Epidermal melanocyte (primary cell): ENCODE measurements around the gene HRK.
A peak's percentile ranks its signal among the peaks of the same experiment; 100 is the strongest.
"Not testable (repeated sequence)": the region's sequence is repeated elsewhere in the genome, so short reads cannot be mapped to it uniquely, and the experiment has no call there.

Experiments
- DNase-seq: peaks from one replicate; pipeline ENCODE4 v3.0.0; 2011; ENCODE audit warnings: low spot score; ENCODE audit not compliant: insufficient read length

The HRK gene

DNA sequence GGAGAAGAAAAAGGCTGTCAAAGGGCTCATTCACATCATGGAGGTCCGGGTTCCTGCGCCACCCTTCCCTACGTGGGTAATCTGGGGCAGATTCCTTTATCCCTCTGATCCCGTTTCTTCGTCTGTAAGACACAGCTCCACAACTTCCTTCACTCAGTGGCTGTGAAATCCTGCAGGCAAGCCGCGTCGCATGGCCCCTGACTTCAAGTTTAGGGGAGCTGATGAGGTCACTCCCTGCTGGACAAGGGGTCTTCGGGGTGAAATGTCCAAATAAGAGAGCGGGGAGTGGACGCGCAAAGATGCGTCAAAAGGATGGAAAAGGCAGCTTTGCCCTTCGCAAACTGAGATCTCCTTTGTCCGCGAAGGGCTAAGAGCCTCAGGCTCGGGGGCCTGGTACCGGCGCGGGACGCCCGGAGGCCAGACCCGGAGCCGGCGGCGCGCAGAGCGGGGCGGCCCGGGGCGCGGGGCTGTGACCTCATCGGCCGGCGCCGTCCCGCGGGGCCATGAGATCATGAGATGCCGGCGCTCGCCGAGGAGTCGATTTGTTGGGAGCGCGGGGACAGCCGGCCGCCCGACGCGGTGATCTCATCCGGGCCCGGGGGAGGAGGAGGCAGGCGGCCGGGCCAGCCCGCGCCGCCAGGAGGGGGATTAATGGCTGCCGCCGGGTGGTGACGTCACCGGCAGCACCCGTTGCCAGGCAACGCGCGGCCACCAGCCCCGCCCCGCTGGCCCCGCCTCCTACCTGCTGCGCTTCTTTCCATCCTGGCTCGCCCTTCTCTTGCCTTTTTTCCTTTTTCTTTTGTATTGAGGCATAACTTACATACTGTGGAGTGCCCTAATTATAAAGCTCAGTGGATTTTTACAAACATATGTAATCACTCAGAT is 62.1 kb downstream of the HRK start:
- peak; percentile 86 for DNase-seq

DNA sequence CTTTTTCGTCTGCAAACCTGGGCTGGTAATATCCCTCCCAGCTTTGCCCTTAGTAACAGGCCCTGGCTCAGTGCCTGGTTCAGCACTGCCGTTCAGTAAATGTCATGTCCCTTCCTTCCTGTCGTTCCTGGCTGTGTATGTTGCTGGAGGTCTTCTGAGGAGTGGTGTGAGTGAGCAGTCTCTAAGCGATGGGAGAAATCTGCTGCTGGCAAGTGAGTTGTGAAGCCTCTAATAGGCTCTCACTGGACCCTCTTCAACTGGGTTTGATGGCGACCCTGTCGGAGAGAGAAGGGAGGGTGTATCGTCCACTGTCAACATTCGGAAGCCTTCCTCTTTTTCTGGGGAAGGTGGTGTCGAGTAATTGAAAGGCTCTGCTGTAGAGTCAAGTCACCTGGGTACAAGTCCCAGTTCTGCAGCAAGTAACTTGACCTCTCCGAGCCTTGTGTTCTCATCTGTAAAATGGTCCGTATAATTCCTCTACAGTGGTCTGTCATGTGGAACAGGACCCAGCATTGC is 62.8 kb downstream of the HRK start:
- no peak for DNase-seq

DNA sequence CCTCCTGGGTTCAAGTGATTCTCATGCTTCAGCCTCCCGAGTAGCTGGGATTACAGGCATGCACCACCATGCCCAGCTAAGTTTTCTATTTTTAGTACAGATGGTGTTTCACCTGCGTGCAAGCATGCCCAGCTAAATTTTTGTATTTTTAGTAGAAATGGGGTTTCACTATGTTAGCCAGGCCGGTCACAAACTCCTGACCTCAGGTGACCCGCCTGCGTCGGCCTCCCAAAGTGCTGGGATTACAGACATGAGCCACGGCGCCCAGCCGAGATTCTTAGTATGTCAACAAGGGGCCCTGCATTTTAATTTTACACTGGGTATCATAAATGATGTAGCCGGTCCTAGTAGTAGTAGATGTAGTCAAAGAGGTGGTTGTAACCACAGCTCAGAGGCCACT is 66.5 kb downstream of the HRK start:
- not testable (repeated sequence) for DNase-seq

DNA sequence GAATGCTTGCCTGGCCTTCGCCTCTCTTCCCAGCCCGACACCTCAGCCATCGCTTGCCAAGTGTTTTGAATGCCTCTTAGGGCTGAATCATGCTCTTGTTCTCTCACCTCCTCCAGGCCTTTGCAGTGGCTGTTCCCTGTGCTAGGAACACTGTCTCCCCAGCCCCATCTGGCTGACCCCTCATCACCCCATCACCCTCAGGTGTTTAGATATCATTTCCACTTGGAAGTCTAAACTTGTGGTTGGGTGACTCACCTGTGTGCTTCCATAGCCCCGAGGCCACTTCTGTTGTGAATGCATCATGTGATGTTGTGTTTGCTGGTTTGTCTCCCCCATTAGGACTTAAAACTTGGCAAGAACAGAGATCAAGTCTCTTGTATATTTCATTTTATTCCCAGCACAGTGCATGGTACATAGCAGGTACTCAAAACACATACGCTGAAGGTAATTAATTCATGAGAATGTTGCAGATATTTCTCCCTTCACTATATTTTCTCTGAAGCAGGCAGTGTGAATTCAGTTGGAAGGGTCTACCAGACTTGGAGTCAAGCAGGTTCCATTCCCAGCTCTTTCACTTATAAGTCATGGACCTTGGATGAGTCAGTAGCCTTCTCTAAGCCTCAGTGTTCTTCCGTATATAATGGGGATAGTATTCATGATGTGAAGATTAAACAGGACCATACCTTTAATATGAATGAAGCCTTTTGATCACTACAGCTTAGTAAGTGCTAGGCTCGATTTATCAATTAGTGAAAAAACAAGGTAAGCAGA is 67.8 kb downstream of the HRK start:
- no peak for DNase-seq

DNA sequence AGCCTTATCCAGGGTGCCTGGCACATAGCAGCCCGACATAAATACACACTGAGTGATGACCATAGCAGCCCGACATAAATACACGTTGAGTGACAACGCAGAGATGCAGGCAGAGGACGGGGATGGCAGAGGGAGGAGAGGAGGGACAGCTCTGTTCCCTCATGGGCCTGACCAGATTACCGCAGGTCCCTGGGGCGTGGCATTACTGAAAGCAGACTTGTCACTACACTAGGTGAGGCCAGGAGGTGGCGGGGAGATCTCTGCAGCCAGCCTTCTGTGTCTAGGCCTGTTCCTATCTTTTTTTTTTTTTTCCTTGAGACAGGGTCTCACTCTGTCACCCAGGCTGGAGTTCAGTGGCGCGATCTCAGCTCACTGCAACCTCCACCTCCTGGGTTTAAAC is 69.0 kb downstream of the HRK start:
- DNase-seq = no peak

DNA sequence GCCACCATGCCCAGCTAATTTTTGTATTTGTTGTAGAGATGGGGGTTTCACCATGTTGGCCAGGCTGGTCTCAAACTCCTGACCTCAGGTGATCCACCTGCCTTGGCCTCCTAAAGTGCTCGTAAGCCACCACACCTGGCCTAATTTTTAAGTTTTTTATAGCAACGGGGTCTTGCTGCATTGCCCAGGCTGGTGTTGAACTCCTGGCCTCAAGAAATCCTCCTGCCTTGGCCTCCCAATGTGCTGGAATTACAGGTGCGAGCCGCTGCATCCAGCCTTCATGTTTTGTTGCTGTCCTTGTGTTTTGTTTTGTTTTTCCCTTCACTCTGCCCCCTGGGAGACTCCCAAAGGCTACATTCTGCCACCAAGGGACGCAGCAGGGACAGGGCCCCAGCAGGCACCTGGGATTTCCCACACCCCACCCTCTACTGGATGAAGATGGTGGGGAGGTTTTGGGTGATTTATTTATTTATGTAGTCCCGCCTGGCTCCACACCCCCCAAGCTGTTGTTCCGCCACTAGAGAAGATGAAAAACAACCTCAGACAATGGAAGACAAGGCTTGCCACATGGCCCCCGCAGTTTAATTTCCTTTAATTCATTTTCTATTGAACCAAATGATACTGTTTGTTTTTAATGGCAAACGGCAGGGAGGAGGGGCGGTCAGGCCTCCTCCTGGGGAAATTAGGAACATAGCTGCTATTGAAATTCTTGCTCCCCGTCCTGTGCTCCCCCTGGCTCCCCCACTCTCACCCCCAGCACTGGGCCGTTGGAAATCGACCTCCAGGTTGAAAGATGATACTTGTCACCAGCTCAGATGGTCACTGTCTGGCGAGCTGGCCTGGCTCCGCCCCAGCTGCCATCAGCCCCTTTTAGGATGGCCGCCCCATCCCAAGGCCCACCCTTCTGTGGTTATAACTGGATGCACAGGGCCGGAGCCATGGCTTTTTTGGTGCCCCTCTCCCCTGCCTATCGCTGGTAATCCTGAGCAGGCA is 72.8 kb downstream of the HRK start:
- DNase-seq = no peak

DNA sequence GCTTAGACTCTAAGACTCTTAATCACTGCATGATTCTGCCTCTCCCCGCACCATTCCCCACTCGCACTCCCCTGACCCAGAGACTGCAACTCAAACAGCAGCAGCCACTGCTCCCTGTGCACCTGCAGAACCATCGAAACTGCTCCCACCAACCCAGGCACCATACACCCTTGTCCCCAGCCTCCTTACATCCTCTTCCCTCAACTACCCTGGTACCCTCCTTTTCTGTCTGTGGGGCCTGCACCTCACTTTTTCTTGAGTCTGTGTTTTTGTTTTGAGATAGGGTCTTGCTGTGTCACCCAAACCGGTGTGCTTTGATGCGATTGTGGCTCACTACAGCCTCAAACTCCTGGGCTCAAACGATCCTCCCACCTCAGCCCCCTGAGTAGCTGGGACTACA is 73.7 kb downstream of the HRK start:
- DNase-seq = no peak

DNA sequence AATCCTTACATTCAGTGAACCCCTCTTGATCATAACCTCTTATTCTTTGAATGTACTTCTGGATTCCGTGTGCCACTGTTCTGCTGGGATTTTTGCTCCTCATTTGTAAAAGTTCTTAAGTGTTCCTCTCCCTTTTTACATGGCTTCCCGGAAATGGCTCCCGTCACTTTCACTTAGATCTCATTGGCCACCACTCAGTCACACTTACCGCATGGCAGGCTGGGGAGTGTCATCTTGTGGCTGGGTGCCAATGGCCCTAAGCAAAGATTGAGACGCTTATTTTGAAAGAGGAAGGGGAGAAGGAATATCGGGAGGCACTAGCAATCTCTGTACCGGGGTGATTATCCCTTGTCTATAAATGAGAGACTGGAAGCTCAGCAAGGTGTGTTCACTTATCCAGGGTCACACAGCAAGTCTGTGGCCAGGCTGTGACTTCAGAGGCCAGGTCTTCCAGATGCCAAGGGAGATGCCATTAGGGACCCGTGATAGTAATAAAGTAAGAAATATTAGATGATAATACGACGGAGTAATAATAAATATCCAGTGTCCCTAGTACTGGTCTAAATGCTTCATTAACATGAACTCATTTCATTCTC is 74.3 kb downstream of the HRK start:
- DNase-seq = no peak
